ENCODE results near the gene KCNF1.
"Not testable (repeated sequence)": the region's sequence is repeated elsewhere in the genome, so short reads cannot be mapped to it uniquely, and the experiment has no call there.

KCNF1 gene

GRCh38 chr2:10947005-10947440, 35.3 kb downstream of the KCNF1 start:
- DNase-seq = no peak

GRCh38 chr2:10947446-10948187, 35.9 kb downstream of the KCNF1 start:
- no peak for DNase-seq

- no peak for DNase-seq
Observed at GRCh38 chr2:10948188-10948564, 36.4 kb downstream of the KCNF1 start.

GRCh38 chr2:10948606-10949230, 37.0 kb downstream of the KCNF1 start:
- DNase-seq = no peak

- DNase-seq = no peak
Observed at GRCh38 chr2:10949835-10950234, 38.1 kb downstream of the KCNF1 start.

- DNase-seq = no peak
Observed at GRCh38 chr2:10951558-10952414, 40.1 kb downstream of the KCNF1 start.

GRCh38 chr2:10954416-10954815, 42.7 kb downstream of the KCNF1 start:
- DNase-seq = no peak

GRCh38 chr2:10954856-10955818, 43.4 kb downstream of the KCNF1 start:
- no peak for DNase-seq

- DNase-seq = no peak
Observed at GRCh38 chr2:10956006-10956790, 44.5 kb downstream of the KCNF1 start.

- DNase-seq = no peak
Observed at GRCh38 chr2:10957391-10957790, 45.7 kb downstream of the KCNF1 start.

GRCh38 chr2:10958452-10958851, 46.7 kb downstream of the KCNF1 start:
- DNase-seq = not testable (repeated sequence)

- no peak for DNase-seq
Observed at GRCh38 chr2:10960606-10961489, 49.1 kb downstream of the KCNF1 start.

- DNase-seq = no peak
Observed at GRCh38 chr2:10961490-10961875, 49.7 kb downstream of the KCNF1 start.

GRCh38 chr2:10962004-10962403, 50.3 kb downstream of the KCNF1 start:
- no peak for DNase-seq

- DNase-seq = no peak
Observed at GRCh38 chr2:10963155-10963554, 51.4 kb downstream of the KCNF1 start.
